GM19467 (cell line): ENCODE data around the gene LPAR2.
"Not testable (repeated sequence)": the region's sequence is repeated elsewhere in the genome, so short reads cannot be mapped to it uniquely, and the experiment has no call there.

Source experiments
- ATAC-seq: cut with Tn5 transposase; IDR thresholded peaks from one replicate; pipeline ENCODE4 v1.9.1; 2021; ENCODE audit warnings: mild to moderate bottlenecking, moderate library complexity; ENCODE audit not compliant: unreplicated experiment

Gene LPAR2

DNA sequence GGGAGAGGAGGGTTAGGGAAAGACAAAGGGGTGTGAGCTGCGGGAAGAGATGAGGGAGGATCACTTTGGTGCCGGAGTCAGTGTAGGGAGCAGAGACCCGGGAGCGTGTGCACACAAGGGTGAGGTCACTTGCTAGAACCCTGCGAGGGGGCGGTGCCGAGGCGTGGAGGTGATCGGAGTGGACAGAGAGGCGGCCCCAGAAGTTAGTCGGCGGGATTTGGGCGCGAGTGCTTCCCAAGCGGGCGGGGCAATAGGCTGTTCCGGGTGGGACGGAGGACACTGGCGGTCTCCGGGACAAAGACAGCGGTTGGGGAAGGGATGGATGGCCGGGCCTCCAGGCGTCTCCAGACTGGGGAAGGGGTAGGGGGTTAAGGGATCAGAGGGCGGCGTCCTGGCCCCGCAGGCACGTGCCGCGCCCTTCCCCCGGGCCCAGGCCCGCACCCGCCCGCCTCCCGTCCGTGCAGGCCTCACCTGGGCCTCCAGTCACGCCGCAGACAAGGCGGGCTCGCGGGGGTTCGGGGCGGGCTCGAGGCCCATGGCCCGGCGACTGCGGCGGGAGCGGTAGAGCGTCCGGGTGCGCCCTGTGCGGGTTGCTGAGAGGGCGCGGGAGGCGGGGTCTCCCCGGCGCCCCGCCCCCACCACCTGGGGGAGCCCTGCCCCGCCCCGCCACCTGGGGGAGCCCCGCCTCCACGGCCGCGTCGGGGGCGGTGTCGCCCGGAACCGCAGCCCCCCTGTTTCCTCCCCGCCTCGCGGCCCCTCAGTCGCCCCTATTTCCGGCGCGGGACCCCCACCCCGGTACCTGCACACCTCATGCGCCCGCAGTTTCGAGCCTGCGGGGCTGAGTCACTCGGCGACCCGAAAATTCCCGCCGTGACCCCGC, at the start of gene LPAR2:
Gene LPAR2, minus strand, starts transcription at position 600 of the 880 bp plus-strand sequence. CDS start 945 bp downstream, outside the sequence.
- no peak for ATAC-seq

DNA sequence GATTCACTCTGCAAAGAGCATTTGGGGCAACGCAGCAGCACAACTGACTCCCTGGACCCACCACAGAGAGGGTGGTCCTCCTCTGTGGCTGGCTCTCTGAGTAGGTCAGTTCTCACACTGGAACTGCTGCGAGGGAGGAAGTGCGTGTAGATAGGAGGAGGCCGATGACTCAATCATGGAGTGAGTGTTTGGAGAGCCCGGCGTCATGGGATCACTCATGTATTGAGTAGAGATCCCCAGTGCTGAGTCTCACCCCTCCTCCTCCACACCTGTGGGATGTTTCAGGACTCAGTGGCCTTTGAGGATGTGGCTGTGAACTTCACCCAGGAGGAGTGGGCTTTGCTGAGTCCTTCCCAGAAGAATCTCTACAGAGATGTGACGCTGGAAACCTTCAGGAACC, 49.6 kb upstream of the LPAR2 start:
- ATAC-seq = no peak

DNA sequence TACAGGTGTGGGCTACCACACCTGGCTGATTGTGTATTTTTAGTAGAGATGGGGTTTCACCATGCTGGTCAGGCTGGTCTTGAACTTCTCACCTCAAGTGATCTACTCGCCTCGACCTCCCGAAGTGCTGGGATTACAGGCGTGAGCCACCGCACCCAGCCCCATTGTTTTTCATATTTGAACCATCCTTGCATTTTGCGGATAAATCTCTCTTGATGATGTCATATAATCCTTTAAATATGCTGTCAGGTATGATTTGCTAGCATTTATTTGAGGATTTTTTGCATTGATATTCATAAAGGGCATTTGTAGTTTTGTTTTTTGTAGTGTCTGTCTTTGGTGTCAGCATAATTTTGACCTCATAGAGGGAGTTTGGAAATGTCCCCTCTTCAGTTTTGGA, 46.3 kb upstream of the LPAR2 start:
- ATAC-seq = no peak

DNA sequence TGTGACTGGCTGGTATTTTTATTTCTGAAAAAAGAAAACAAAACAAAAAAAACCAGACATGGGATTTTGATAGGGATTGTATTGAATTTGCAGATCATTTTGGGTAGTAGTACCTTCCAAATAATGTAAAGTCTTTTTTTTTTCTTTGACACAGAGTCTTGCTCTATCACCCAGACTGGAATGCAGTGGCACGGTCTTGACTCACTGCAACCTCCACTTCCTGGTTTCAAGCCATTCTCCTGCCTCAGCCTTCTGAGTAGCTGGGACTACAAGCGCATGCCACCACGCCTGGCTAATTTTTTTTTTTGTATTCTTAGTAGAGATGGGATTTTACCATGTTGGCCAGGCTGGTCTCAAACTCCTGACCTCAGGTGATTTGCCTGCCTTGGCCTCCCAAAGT, 44.8 kb upstream of the LPAR2 start:
- no peak for ATAC-seq

DNA sequence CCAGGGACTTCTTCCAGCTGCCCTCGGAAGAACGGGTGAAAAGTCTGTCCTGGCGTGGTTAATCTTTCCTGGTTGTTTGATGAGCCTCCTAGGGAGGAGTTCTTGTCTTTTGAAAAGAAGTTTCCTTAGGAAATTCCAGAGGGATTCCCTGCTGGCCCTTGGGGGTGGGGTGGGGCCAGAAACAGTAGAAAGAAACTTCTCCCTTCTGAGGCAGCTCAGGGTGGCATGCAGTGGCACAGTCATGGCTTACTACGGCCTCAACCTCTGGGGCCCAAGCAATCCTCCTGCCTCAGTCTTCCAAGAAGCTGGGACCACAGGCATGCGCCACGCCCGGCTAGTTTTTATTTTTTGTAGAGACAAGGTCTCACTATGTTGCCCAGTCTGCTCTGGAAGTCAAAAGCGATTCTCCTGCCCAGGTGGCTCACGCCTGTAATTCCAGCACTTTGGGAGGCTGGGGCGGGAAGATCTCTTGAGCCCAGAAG, 42.1 kb upstream of the LPAR2 start:
- no peak for ATAC-seq

DNA sequence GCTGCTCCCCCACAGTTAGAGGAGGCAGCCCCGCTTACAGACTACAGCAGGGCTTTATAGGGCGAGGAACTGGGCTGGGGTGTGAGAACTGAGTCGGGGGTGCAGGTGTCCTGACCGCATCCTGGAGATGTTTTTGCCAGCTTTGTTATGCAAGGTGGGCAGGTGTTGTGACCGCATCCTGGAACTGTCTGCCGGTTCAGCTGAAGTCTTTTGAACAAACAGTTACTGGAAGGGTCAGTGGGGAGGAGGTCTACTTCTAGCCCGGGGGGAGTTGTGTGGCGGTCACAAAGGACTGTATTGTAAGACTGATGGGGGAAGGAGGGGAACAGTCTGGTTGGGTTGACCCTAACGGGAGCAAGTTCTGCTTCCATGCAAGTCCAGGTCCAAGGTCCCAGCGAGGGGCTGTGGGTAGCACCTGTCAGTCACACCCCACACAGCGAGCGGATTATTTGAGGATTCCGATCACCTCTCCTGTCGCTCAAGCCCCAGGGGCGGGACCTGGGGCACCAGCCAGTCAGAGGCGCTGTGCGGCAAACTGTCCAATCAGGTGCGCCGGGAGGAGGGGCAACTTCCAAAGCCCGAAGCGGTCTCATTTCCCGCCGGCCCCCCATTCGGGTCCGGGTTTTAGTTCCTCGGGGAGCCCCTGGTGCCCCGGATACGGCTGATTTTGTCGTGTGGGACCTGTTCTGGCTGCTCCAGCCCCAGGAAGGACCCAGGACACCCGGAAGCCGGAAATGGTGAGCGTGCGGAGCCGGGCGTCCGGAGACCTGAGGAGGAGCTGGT, 40.4 kb upstream of the LPAR2 start, which contains the start of gene ZNF101:
Gene ZNF101, plus strand, starts transcription at position 610 of the 783 bp plus-strand sequence. Its CDS starts 125 bp downstream, at position 735.
- ATAC-seq = peak; percentile 64

DNA sequence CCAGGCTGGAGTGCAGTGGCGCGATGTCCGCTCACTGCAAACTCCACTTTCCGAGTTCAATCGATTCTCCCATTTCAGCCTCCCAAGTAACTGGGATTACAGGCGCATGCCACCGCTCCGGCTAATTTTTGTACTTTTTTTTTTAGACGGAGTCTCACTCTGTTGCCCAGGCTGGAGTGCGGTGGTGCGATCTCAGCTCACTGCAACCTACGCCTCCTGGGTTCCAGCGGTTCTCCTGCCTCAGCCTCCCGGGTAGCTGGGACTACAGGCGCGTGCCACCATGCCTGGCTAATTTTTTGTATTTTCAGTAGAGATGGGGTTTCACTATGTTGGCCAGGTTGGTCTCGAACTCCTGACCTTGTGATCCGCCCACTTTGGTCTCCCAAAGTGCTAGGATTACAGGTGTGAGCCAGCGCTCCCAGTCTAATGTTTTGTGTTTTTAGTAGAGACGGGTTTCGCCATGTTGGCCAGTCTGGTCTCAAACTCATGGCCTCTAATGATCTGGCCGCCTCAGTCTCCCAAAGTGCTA, 37.5 kb upstream of the LPAR2 start:
- not testable (repeated sequence) for ATAC-seq

DNA sequence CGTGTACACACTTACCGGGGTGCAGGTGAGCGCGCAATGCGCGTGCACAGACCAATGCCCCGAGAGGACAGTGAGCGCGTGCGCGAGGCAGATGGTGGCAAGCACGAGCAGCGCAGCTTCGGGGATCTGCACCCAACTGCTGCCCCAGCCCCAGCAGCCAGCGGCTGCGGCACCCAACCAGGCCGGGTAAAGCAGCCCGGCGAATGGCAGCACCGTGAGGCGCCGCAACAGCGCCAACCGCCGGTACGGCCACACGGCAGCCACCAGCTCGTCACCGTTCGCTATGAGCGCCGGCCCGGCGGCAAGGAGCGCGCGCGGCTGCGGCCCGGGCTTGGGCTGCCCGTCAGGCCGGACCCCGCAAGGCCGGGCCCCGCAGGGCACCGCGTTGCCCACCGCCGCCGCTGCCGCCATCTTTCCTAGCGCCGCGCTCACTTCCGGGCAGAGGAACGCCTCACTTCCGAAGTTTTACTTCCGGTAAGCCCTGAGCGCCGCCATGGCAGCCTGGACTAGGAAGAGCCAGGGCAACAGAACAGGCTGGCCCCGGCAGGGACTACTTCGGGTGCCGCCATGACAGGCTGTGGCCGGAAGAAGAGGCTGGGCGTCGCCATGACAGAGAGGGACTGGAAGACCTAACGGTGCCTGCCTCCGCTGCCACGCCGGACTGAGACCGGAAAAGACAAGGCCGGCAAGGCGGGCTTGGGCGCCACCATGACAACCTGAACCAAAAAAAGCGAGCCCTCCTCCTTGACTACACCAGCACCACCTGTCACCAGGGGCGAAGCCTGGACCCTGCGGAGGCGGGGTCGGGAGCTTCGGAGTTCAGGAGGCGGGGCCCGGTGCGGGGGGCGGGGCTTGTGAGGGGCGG, 35.5 kb upstream of the LPAR2 start, which contains the start of gene ATP13A1:
Gene ATP13A1, minus strand, starts transcription at position 421 of the 865 bp plus-strand sequence. Its CDS starts 10 bp downstream, at position 411.
- peak; percentile 66 for ATAC-seq

DNA sequence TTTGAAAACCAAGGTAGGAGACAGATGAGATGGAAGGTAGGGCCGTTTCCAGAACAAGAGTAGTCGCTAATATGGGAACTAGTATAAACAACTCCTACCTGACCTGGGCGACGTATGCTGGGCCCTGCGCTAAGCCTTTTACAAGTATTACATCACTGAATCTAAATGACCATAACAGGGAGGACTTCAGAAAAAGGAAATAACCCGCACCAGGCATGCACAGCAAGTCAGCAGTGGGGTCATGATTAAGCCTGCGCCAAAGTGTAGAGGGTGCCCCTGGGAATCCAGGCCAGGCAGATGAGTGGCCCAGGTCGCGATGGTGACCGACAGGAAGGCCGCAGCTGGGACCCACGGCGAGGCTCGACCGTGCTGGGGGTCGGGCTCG, 34.8 kb upstream of the LPAR2 start:
- no peak for ATAC-seq

DNA sequence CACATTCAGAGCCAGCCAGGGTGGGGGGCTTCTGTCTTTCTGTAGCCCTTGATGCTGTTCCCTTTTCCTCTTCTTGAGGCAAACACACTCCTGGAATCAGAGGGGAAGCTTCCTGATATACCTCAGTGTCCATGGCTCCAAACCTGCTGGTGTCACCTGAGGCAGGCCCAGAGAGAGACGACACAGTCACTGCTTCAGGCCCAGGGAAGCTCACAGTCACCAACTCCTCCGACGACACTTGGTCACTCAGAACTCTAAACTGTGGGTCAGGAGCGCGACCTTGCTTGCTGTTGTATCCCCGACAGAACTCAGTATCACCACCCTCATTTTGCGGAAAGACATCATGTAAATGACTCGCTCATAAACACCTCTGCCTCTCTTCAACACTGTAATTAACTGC, 34.3 kb upstream of the LPAR2 start:
- no peak for ATAC-seq

DNA sequence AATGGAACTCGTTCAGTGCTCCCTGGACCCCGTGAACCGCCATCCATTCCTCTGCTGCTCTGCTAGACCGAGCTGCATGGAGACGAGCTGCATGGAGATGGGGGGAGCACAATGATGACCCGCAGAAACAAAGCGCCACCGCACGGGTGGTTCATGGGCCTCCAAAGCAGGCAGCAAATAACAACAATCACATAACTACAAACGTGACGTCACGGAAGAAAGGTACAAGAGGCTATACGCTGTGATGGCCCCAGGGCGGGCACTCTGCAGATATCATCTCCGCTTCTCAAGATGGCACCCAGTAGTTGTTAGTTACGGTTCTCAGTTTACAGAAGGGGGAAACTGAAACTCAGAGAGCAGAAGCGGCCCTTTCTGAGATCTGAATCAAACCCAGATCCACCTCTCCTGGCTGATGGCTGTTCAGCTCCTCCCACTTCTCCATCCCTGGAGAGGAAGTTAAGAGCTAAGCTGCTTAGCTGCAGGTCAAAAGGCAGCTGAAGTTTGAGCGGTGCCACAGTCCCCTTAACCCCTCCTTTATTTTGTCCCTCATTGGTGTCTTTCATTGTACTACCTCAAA, 33.7 kb upstream of the LPAR2 start:
- ATAC-seq = no peak

DNA sequence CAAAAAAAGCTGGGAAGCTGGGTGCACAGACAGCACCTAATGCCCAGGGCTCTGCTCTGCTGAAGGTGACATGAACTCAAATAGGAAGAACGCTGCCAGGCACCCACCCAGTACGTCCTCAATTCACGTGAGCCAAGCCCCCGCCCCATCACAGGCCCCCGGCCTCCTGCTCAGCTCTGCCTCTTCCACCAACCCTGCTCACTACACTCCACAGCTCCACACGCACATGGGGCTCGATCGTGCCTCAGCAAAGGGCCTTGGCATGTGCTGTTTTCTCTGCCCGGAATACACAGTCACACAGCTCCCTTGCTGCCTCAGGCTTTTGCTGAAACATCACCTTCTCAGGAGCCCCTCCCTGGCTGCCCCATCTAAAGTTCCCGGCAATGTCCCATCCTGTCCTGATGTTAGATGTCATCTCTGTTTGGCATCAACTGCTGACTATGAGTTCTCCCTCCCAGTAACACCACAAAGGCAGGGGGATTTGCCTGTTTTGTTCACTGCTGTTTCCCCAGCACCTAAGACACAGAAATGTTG, 33.2 kb upstream of the LPAR2 start:
- ATAC-seq = no peak

DNA sequence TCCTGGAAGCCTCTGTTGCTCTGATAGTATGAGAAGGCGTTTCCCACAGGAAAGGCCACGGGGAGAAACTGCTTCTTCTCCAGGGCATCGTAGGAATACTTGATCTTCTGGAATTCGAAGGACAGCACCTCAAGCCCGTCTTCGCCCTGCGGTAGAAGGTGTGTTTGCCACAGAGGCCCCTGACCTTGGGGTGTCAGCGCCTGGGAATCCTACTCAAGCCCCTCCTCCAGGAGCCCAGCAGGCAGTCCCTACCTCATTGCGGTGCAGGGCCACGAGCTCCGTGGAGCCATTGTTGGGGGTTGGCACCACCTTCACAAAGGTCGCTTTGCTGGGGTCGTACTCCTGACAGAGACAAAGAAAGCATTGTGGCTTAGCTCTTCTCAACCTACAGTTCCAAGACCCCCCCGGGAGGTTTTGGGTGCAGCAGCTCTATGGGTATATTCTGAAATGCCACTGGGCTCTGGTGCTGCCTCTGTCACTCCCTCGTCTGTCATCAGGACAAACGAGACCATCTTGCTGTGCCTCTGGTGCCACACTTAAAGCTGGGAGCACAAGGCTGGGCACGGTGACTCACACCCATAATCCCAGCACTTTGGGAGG, 31.7 kb upstream of the LPAR2 start:
- ATAC-seq = no peak

DNA sequence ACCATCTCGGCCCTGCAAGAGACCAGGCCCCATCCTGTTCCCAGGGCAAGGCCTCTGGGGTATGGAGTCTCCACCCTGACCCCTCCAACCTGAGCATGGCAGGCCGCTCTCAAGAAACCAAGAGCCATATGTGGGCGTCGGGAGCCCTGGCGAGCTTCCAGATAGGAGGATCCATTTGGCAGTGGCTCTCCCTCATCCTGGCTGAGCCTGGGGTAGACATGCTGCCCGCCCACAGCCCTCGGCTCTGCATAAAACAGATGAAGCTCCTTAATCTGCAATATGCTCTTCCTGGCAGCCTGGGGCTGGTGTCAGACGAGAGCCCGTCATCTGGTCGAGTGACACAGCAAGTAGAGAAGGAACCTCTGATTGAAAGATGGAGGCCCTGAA, 29.4 kb upstream of the LPAR2 start:
- no peak for ATAC-seq

DNA sequence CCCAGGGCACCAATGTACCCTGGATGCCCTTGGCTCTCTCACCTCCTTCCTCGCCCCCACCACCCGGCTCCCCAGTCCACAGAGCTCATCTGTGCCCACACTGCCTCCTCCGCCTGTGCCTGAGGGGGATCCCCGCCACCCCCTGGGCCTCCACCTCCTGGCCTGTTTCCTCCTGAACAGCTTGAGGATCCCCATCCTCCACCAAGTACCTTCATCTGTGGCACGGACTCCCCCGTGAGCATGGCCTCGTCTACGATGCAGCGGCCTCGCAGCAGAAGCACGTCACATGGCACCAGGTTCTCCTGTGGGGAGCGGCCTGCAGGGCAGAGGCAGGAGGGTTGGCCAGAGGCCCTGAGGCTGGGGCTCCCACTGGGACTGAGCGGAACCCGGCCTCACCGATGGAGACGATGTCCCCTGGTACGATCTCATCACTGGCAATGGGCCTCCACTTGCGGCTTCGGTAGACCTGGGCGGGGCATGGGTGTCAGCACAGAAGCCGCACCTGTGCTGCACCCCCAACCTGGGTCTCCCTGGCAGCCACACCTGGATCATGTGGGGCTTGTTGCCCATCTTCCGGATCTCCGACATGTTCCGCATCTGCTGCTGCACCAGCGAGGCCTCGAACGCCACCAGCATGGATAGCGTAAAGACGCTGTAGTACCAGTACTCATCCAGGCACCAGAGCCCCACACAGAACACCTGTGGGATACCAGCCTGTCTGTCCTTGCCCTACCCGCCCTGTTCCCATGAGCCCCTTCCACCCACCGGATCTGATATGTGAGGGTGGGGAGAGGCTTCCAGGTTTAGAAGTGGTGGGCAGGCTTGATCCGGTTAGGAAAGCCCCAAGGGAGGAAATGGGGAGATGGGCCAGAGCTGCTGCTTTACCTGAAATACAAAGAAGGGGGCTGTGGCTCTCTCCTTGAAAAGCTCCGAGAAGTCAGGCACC, 28.7 kb upstream of the LPAR2 start:
- ATAC-seq = no peak

DNA sequence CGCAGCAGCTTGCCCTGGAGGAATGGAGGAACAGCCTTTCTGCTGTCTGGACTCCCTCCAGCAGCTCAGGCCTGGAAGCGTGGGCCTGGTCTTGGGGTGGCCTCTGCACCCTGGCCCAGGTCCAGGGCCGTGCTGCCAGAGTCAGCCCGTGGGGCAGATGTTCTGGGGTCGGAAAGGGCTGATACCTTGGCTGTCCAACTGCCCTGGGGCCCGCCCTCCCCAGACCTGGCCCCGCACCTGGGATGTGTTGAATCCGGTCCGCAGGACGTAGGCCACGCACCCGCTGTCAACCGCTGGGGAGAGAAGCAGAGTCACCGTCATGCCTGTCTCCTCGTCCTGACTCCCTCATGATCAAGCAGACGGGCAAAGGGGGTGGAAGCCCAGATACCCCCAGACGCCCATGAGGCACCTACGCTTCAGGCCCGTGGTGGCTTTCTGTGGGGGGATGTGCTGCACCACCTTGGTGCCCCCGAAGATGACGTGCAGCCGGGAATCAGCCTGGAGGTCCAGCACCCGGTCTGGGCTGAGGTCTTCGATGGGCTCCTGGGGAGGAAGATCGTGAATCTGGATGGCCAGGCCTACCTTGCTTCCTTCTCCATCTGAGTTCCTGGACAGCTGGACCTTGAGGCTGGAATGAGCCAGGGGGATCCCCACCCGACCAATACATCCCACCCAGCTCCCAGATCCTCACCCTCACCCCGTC, 27.8 kb upstream of the LPAR2 start:
- ATAC-seq = no peak

DNA sequence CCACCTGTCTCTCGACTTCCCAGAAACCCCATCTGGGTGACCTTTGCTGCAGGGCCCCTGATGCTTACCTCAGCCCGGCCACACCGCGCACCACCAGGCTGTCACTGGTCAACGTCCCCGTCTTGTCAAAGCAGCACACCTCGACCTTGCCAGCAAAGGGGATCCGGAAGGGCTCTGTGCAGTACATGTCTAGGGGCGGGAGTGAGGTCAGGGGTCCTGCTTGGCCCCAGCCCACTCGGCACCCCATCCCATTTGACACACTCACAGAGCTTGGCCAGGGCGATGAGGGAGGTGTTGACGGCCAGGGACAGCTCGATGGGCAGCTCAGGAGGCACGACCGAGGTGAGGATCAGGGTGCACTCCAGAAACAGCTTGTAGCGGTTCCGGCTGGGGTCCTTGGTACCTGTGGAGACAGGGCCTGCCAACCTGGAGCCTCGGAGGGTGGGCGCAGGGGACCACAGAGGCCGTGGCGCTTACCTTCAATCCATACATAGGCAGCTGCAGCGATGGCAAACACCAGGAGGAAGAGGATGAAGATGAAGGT, 27.1 kb upstream of the LPAR2 start:
- ATAC-seq = no peak
